HL-60 (cell line): Measurements from ENCODE around the gene STX8.

ENCODE experiments used
- DNase-seq, 2 experiments: peaks; one replicate each; pipeline ENCODE4 v3.0.0-alpha.2; 2010 to 2020; ENCODE audit warnings: low read depth in 1 of 2, low spot score in 1 of 2
- H3K27ac ChIP-seq: fragments of 250-450 bp; sonication (Bioruptor Pico); replicated peaks from 2 replicates; pipeline ENCODE4 v1.5.1; 2020; ENCODE audit warnings: mild to moderate bottlenecking, moderate library complexity
- H3K27me3 ChIP-seq: fragments of 250-450 bp; sonication (Bioruptor Pico); 2 replicates; pipeline ENCODE4 v1.5.1; 2021; ENCODE audit warnings: mild to moderate bottlenecking, moderate library complexity; ENCODE audit not compliant: insufficient read depth, poor library complexity, severe bottlenecking
- H3K4me3 ChIP-seq: replicated peaks from 2 replicates; pipeline ENCODE4 v1.5.1; 2011; ENCODE audit warnings: mild to moderate bottlenecking, control low read depth, low read length; ENCODE audit not compliant: insufficient read depth
- GABPA ChIP-seq: IDR thresholded peaks from 2 replicates; pipeline ENCODE4 v1.6.1; 2012; ENCODE audit warnings: low read depth
- POLR2AphosphoS5 ChIP-seq: IDR thresholded peaks from 2 replicates; pipeline ENCODE4 v1.6.1; 2012; ENCODE audit warnings: low read depth
- REST ChIP-seq: IDR thresholded peaks from 2 replicates; pipeline ENCODE4 v1.6.1; 2012; ENCODE audit warnings: low read depth; ENCODE audit not compliant: insufficient replicate concordance
- SPI1 ChIP-seq: IDR thresholded peaks from 2 replicates; pipeline ENCODE4 v1.6.1; 2012; ENCODE audit warnings: low read depth, mild to moderate bottlenecking, borderline replicate concordance
- TF ChIP-seq, protein P1 (sequence below): IDR thresholded peaks from one replicate; pipeline ENCODE4 v1.5.1; 2011; ENCODE audit warnings: low read length, control low read depth, inconsistent platforms; ENCODE audit not compliant: insufficient read depth

Gene STX8

GRCh38 chr17:9408868-9409829 is 166.5 kb downstream of the STX8 start:
- no peak for DNase-seq
- H3K27ac ChIP-seq = no peak overlapping the region
- TF ChIP-seq REST (no peak), POLR2AphosphoS5 (no peak), GABPA (no peak), SPI1 (no peak)
- TF ChIP-seq, protein P1, sequence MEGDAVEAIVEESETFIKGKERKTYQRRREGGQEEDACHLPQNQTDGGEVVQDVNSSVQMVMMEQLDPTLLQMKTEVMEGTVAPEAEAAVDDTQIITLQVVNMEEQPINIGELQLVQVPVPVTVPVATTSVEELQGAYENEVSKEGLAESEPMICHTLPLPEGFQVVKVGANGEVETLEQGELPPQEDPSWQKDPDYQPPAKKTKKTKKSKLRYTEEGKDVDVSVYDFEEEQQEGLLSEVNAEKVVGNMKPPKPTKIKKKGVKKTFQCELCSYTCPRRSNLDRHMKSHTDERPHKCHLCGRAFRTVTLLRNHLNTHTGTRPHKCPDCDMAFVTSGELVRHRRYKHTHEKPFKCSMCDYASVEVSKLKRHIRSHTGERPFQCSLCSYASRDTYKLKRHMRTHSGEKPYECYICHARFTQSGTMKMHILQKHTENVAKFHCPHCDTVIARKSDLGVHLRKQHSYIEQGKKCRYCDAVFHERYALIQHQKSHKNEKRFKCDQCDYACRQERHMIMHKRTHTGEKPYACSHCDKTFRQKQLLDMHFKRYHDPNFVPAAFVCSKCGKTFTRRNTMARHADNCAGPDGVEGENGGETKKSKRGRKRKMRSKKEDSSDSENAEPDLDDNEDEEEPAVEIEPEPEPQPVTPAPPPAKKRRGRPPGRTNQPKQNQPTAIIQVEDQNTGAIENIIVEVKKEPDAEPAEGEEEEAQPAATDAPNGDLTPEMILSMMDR = no peak
- no peaks in the 10 kb centered on the region for H3K27me3 ChIP-seq
- H3K4me3 ChIP-seq = no peak overlapping the region

DNA sequence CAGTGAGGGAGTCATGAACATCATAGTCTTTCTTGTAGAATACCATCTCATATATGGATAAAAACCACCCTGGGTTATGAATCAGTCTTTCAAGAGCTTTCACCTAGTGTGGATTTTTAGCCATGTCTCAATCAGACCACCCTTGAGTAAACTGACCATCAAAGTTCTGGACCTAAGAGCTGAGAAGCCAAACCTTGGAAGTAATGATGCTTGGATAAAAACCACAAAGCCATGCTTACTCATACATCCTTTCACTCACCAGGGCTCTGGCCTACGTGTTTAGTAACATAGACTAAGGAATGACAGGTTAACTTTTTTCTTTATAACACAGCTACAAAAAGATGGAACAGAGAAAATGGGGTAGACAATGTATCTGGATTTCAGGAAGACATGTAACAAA is 167.2 kb downstream of the STX8 start:
- TF ChIP-seq GABPA (no peak), POLR2AphosphoS5 (no peak), SPI1 (no peak), REST (no peak)
- TF ChIP-seq, protein P1 = no peak
- Histone ChIP-seq H3K27ac (no peak overlapping the region), H3K4me3 (no peak overlapping the region), H3K27me3 (no peaks in the 10 kb centered on the region)
- no peak for DNase-seq

GRCh38 chr17:9406046-9406606 is 169.5 kb downstream of the STX8 start:
- Histone ChIP-seq H3K27me3 (no peaks in the 10 kb centered on the region), H3K27ac (no peak overlapping the region), H3K4me3 (no peak overlapping the region)
- no peak for TF ChIP-seq GABPA
- no peak for TF ChIP-seq POLR2AphosphoS5
- no peak for TF ChIP-seq REST
- TF ChIP-seq, protein P1 = no peak
- no peak for TF ChIP-seq SPI1
- DNase-seq = no peak
